SK-N-SH (cell line): ENCODE measurements around the gene ITGA4. TPM values are rescaled to one million over a fixed set of nuclear protein-coding genes. Genes with fewer than 3 reads are reported as not detected.
A peak's percentile ranks its signal among the peaks of the same experiment; 100 is the strongest.

Experiments
- CTCF ChIA-PET: fragments of 300-600, 350-600 bp; formaldehyde crosslinking; extraction: SDS; loops from one replicate; lab custom pipeline; 2021; lab: Yijun Ruan, JAX
- POLR2A ChIA-PET: fragments of 350-600 bp; sonication (Branson Sonifier 250); formaldehyde crosslinking; extraction: SDS; loops from one replicate; lab custom pipeline; 2020; ENCODE audit warnings: antibody characterized with exemption, inconsistent platforms; lab: Yijun Ruan, JAX
- DNase-seq: peaks from one replicate; pipeline ENCODE4 v3.0.0; 2012
- H2AFZ ChIP-seq: fragments of 200-600 bp; sonication (generic); 2 replicates; pipeline ENCODE4 v1.8.1; 2016; ENCODE audit warnings: antibody characterized with exemption, mild to moderate bottlenecking, low read depth
- H3F3A ChIP-seq: fragments of 200-600 bp; sonication (generic); replicated peaks from 2 replicates; pipeline ENCODE3; 2016; ENCODE audit warnings: antibody characterized with exemption, mild to moderate bottlenecking; ENCODE audit not compliant: insufficient read depth
- H3K27ac ChIP-seq, 2 experiments: fragments of 200-500 bp in 1 of 2; fragments of 200-600 bp in 1 of 2; sonication (Bioruptor generic) in 1 of 2; sonication (generic), shearing (Covaris generic) in 1 of 2; 2 replicates each; pipeline versions ENCODE4 v1.5.1 to v1.6.1; 2014 to 2016; ENCODE audit warnings: low read depth in 2 of 2, inconsistent platforms in 1 of 2, low read length in 1 of 2, mild to moderate bottlenecking in 1 of 2, mixed read lengths in 1 of 2
- H3K27me3 ChIP-seq: fragments of 200-600 bp; sonication (generic), shearing (Covaris generic); 2 replicates; pipeline ENCODE4 v1.6.1; 2016; ENCODE audit warnings: mixed run types; ENCODE audit not compliant: insufficient read depth
- H3K36me3 ChIP-seq, 2 experiments: fragments of 200-500 bp in 1 of 2; fragments of 200-600 bp in 1 of 2; sonication (Bioruptor generic) in 1 of 2; sonication (generic) in 1 of 2; replicated peaks in 1 of 2; 2 replicates each; pipeline versions ENCODE3 to v1.5.1; 2014 to 2016; ENCODE audit warnings: low read length in 1 of 2, mild to moderate bottlenecking in 1 of 2; ENCODE audit not compliant: insufficient read depth in 2 of 2, control insufficient read depth in 1 of 2
- H3K4me1 ChIP-seq, 2 experiments: fragments of 200-500 bp in 1 of 2; fragments of 200-600 bp in 1 of 2; sonication (Bioruptor generic) in 1 of 2; sonication (generic), shearing (Covaris generic) in 1 of 2; 2 replicates each; pipeline versions ENCODE4 v1.5.1 to v1.6.1; 2014 to 2016; ENCODE audit warnings: low read depth in 1 of 2, low read length in 1 of 2, mixed run types in 1 of 2; ENCODE audit not compliant: insufficient read depth in 2 of 2, control insufficient read depth in 1 of 2
- H3K4me2 ChIP-seq: fragments of 200-600 bp; sonication (generic), shearing (Covaris generic); 2 replicates; pipeline ENCODE4 v1.6.1; 2017; ENCODE audit warnings: mixed run types
- H3K4me3 ChIP-seq, 2 experiments: fragments of 200-500 bp in 1 of 2; fragments of 200-600 bp in 1 of 2; sonication (Bioruptor generic) in 1 of 2; sonication (generic), shearing (Covaris generic) in 1 of 2; 2 replicates each; pipeline versions ENCODE4 v1.5.1 to v1.8.1; 2014 to 2016; ENCODE audit warnings: low read depth in 2 of 2, inconsistent platforms in 1 of 2, low read length in 1 of 2, mild to moderate bottlenecking in 1 of 2, mixed read lengths in 1 of 2, moderate library complexity in 1 of 2
- H3K79me2 ChIP-seq: fragments of 200-600 bp; sonication (generic); 2 replicates; pipeline ENCODE4 v1.8.1; 2017; ENCODE audit warnings: mild to moderate bottlenecking; ENCODE audit not compliant: insufficient read depth
- H3K9ac ChIP-seq: fragments of 200-600 bp; sonication (generic); 2 replicates; pipeline ENCODE4 v1.6.1; 2017; ENCODE audit warnings: mixed run types
- H3K9me2 ChIP-seq: fragments of 200-600 bp; sonication (generic); 2 replicates; pipeline ENCODE4 v1.6.1; 2017; ENCODE audit warnings: mixed run types
- H3K9me3 ChIP-seq: fragments of 200-600 bp; sonication (generic); 2 replicates; pipeline ENCODE4 v1.6.1; 2017; ENCODE audit warnings: mixed run types, mild to moderate bottlenecking, moderate library complexity
- H4K20me1 ChIP-seq: fragments of 200-600 bp; sonication (generic); 2 replicates; pipeline ENCODE4 v1.6.1; 2017; ENCODE audit warnings: mild to moderate bottlenecking, mixed run types; ENCODE audit not compliant: insufficient read depth
- CHD2 ChIP-seq: fragments of 150-350 bp; IDR thresholded peaks from 2 replicates; pipeline ENCODE4 v1.6.1; 2018; ENCODE audit warnings: low read length; ENCODE audit not compliant: partially characterized antibody
- CTCF ChIP-seq: fragments of 200-600 bp; sonication (generic); IDR thresholded peaks from 2 replicates; pipeline ENCODE4 v1.6.1; 2017; ENCODE audit warnings: antibody characterized with exemption, mild to moderate bottlenecking, moderate library complexity
- ELF1 ChIP-seq: IDR thresholded peaks from 2 replicates; pipeline ENCODE4 v1.4.0; 2012
- EP300 ChIP-seq, 2 experiments: IDR thresholded peaks; 2 replicates each; pipeline versions ENCODE4 v1.4.0 to v1.6.1; 2012; ENCODE audit warnings: borderline replicate concordance in 1 of 2, low read depth in 1 of 2, low read length in 1 of 2
- FOSL2 ChIP-seq: IDR thresholded peaks from 2 replicates; pipeline ENCODE4 v1.4.0; 2012; ENCODE audit warnings: low read depth, mild to moderate bottlenecking, moderate library complexity, borderline replicate concordance
- FOXM1 ChIP-seq: IDR thresholded peaks from 2 replicates; pipeline ENCODE4 v1.4.0; 2012; ENCODE audit warnings: low read depth, mild to moderate bottlenecking
- GABPA ChIP-seq: IDR thresholded peaks from 2 replicates; pipeline ENCODE4 v1.4.0; 2012; ENCODE audit warnings: low read depth, mild to moderate bottlenecking
- IRF3 ChIP-seq: fragments of 150-350 bp; IDR thresholded peaks from 2 replicates; pipeline ENCODE4 v1.6.1; 2016; ENCODE audit warnings: mild to moderate bottlenecking, low read depth, low read length
- JUND ChIP-seq: IDR thresholded peaks from 2 replicates; pipeline ENCODE4 v1.4.0; 2012
- MAX ChIP-seq: IDR thresholded peaks from 2 replicates; pipeline ENCODE4 v1.4.0; 2012; ENCODE audit warnings: low read depth
- MEF2A ChIP-seq: IDR thresholded peaks from 2 replicates; pipeline ENCODE4 v1.4.0; 2012; ENCODE audit warnings: low read depth, borderline replicate concordance
- MXI1 ChIP-seq: IDR thresholded peaks from 2 replicates; pipeline ENCODE4 v1.6.1; 2012; ENCODE audit warnings: mild to moderate bottlenecking, low read depth, low read length, improper control_type of control experiment
- NFIC ChIP-seq: IDR thresholded peaks from 2 replicates; pipeline ENCODE4 v1.4.0; 2012; ENCODE audit warnings: borderline replicate concordance
- NRF1 ChIP-seq: IDR thresholded peaks from 2 replicates; pipeline ENCODE4 v1.6.1; 2012; ENCODE audit warnings: low read depth, mild to moderate bottlenecking, low read length
- POLR2AphosphoS5 ChIP-seq: IDR thresholded peaks from 2 replicates; pipeline ENCODE4 v1.6.1; 2012; ENCODE audit warnings: low read depth, low read length
- RCOR1 ChIP-seq: fragments of 150-350 bp; IDR thresholded peaks from 2 replicates; pipeline ENCODE4 v1.6.1; 2017; ENCODE audit warnings: antibody characterized with exemption, low read length
- RFX5 ChIP-seq: IDR thresholded peaks from 2 replicates; pipeline ENCODE4 v1.6.1; 2012; ENCODE audit warnings: mild to moderate bottlenecking, improper control_type of control experiment, low read length
- RXRA ChIP-seq: IDR thresholded peaks from 2 replicates; pipeline ENCODE4 v1.4.0; 2012; ENCODE audit warnings: low read depth, mild to moderate bottlenecking, borderline replicate concordance
- SIN3A ChIP-seq: IDR thresholded peaks from 2 replicates; pipeline ENCODE4 v1.6.1; 2012; ENCODE audit warnings: low read depth, mild to moderate bottlenecking, low read length, moderate library complexity, borderline replicate concordance
- SMC3 ChIP-seq: IDR thresholded peaks from 2 replicates; pipeline ENCODE4 v1.6.1; 2012; ENCODE audit warnings: low read depth, low read length, improper control_type of control experiment
- TAF1 ChIP-seq: IDR thresholded peaks from 2 replicates; pipeline ENCODE4 v1.6.1; 2012; ENCODE audit warnings: low read depth, mild to moderate bottlenecking, low read length, moderate library complexity, borderline replicate concordance
- TCF12 ChIP-seq: IDR thresholded peaks from 2 replicates; pipeline ENCODE4 v1.4.0; 2012
- TEAD4 ChIP-seq: IDR thresholded peaks from 2 replicates; pipeline ENCODE4 v1.4.0; 2012; ENCODE audit warnings: mild to moderate bottlenecking, borderline replicate concordance; ENCODE audit not compliant: insufficient read depth
- YY1 ChIP-seq: IDR thresholded peaks from 2 replicates; pipeline ENCODE4 v1.4.0; 2012; ENCODE audit warnings: low read depth, mild to moderate bottlenecking
- WGBS: methylation state at CpG from one replicate; pipeline ENCODE4 v1.1.6; 2017; ENCODE audit warnings: low lambda C conversion rate; 5-methylcytosine and 5-hydroxymethylcytosine counted together
- polyA plus RNA-seq, 3 experiments: library from polyadenylated mRNA; depleted of rRNA; stranded (reverse); fragments of >200 nt; gene quantifications; 2 replicates each; pipeline ENCODE4 v1.2.3, GENCODE V29; 2012
- TF ChIP-seq, protein P1 (sequence below): fragments of 150-350 bp; IDR thresholded peaks from 2 replicates; pipeline ENCODE4 v1.6.1; 2017; ENCODE audit warnings: antibody characterized with exemption, low read length, low read depth, borderline replicate concordance
- TF ChIP-seq, protein P2 (sequence below): IDR thresholded peaks from 2 replicates; pipeline ENCODE4 v1.6.1; 2012; ENCODE audit warnings: mild to moderate bottlenecking, low read depth, low read length, moderate library complexity
- TF ChIP-seq, protein P3 (sequence below): IDR thresholded peaks from 2 replicates; pipeline ENCODE4; 2012

The ITGA4 gene
- polyA plus RNA-seq, 1 of the 3 experiments (the other 2 are of a cell fraction): 10.5 TPM

- Histone ChIP-seq H3K9me2 (no peaks in the 10 kb centered on the region), H3K4me3 (no peak overlapping the region), H3K79me2 (no peaks in the 10 kb centered on the region), H3K9ac (no peak overlapping the region), H3K4me2 (no peak overlapping the region), H3K27ac (peak overlapping the region in 1 of 2 experiments; percentile 86; a peak in 2 of 4 replicates), H3K9me3 (no peaks in the 10 kb centered on the region), H3K4me1 (peaks cover 0 to 14% of the 10 kb centered on the region in 2 experiments; a peak in 2 of 4 replicates), H3F3A (no peaks in the 10 kb centered on the region), H2AFZ (no peak overlapping the region), H4K20me1 (no peaks in the 10 kb centered on the region), H3K27me3 (no peaks in the 10 kb centered on the region), H3K36me3 (peaks cover 0 to 26% of the 10 kb centered on the region in 2 experiments)
- POLR2A ChIA-PET: no interaction called here
- peak; percentile 37 for DNase-seq
- 16% methylated on average over 1 of the region's 1 CpG for WGBS
- CTCF ChIA-PET: interaction anchor here (1.9 kb wide), 1 partner anchor 424 kb away, joined by 7 read pairs; no protein-coding TSS in a partner anchor
- no peak for TF ChIP-seq FOSL2
- TF ChIP-seq RXRA: no peak
- peak; percentile 77 for TF ChIP-seq CHD2
- no peak for TF ChIP-seq FOXM1
- TF ChIP-seq CTCF: no peak
- peak; percentile 78 for TF ChIP-seq TCF12
- TF ChIP-seq NRF1: no peak
- TF ChIP-seq ELF1: no peak
- no peak for TF ChIP-seq RFX5
- TF ChIP-seq, protein P1, sequence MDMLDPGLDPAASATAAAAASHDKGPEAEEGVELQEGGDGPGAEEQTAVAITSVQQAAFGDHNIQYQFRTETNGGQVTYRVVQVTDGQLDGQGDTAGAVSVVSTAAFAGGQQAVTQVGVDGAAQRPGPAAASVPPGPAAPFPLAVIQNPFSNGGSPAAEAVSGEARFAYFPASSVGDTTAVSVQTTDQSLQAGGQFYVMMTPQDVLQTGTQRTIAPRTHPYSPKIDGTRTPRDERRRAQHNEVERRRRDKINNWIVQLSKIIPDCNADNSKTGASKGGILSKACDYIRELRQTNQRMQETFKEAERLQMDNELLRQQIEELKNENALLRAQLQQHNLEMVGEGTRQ: no peak
- no peak for TF ChIP-seq SMC3
- no peak for TF ChIP-seq MAX
- peak; percentile 97 for TF ChIP-seq RCOR1
- TF ChIP-seq, protein P2, sequence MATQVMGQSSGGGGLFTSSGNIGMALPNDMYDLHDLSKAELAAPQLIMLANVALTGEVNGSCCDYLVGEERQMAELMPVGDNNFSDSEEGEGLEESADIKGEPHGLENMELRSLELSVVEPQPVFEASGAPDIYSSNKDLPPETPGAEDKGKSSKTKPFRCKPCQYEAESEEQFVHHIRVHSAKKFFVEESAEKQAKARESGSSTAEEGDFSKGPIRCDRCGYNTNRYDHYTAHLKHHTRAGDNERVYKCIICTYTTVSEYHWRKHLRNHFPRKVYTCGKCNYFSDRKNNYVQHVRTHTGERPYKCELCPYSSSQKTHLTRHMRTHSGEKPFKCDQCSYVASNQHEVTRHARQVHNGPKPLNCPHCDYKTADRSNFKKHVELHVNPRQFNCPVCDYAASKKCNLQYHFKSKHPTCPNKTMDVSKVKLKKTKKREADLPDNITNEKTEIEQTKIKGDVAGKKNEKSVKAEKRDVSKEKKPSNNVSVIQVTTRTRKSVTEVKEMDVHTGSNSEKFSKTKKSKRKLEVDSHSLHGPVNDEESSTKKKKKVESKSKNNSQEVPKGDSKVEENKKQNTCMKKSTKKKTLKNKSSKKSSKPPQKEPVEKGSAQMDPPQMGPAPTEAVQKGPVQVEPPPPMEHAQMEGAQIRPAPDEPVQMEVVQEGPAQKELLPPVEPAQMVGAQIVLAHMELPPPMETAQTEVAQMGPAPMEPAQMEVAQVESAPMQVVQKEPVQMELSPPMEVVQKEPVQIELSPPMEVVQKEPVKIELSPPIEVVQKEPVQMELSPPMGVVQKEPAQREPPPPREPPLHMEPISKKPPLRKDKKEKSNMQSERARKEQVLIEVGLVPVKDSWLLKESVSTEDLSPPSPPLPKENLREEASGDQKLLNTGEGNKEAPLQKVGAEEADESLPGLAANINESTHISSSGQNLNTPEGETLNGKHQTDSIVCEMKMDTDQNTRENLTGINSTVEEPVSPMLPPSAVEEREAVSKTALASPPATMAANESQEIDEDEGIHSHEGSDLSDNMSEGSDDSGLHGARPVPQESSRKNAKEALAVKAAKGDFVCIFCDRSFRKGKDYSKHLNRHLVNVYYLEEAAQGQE: no peak
- TF ChIP-seq YY1: no peak
- no peak for TF ChIP-seq MEF2A
- no peak for TF ChIP-seq IRF3
- TF ChIP-seq, protein P3, sequence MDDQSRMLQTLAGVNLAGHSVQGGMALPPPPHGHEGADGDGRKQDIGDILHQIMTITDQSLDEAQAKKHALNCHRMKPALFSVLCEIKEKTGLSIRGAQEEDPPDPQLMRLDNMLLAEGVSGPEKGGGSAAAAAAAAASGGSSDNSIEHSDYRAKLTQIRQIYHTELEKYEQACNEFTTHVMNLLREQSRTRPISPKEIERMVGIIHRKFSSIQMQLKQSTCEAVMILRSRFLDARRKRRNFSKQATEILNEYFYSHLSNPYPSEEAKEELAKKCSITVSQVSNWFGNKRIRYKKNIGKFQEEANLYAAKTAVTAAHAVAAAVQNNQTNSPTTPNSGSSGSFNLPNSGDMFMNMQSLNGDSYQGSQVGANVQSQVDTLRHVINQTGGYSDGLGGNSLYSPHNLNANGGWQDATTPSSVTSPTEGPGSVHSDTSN: no peak
- no peak for TF ChIP-seq NFIC
- TF ChIP-seq TAF1: no peak
- peak; percentile 35; the same call in 1 of the 2 replicates for TF ChIP-seq POLR2AphosphoS5
- TF ChIP-seq JUND: no peak
- no peak for TF ChIP-seq SIN3A
- no peak for TF ChIP-seq GABPA
- no peak; the same call in 1 of the 2 replicates for TF ChIP-seq MXI1
- TF ChIP-seq TEAD4: no peak
- TF ChIP-seq EP300 (IDR thresholded peaks at IDR 0.05; ENCODE audit: borderline replicate concordance in 1 of 2, low read depth in 1 of 2, low read length in 1 of 2): peak in 1 of 2 experiments; percentile 93; a peak in 2 of 4 replicates
These were observed 71.3 kb downstream of the ITGA4 start for GRCh38 chr2:181528441-181528840.
